ENCODE measurements around the gene DTNB. TPM values are rescaled to one million over a fixed set of nuclear protein-coding genes. Genes with fewer than 3 reads are reported as not detected.
"Not testable (repeated sequence)": the region's sequence is repeated elsewhere in the genome, so short reads cannot be mapped to it uniquely, and the experiment has no call there.

Gene DTNB
- polyA plus RNA-seq, 4 donors: 16.4 to 22.2 (median 18.7) TPM

DNA sequence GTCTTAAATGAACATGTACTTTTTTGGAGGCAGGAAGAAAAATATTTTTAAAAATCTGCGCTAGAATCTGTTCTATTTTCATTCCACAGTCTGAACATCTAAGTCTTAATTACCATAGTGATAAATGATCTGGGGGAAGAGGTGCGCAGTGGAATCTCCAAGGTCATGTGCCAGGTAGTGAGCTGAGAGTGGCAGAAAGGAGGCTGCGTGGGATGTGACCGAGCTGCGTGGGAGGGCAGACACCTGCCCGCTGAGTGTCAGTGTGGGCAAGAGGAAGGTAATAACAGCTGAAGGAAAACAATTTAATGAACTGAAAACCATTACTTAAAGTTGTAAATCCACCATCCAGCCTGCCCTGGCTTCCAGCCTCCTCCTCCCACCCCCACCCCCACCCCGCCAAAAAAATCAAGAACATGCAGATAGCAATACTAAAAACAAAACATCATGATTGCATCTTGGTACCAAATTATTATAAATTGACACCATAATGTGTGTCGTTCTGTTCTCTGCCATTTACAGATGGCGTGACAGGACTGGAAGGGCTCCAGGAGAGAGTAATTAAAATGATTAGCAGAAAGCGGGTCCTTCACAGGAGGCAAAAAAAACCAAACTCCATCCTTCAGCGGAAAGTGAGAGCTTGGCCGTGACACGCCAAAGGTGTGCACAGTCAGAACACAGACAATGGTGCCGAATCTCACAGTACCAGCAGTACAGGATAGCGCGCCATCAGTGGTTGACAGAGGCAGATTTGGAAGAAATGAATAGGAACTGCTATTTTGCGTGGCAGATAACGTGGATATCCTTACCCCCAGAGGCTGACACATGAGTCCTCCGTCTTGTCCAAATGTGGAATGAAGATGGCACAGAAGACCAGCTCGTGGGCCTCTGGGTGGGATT lies 11.4 kb upstream of the DTNB start:
- peak in 1 of 4 donors; percentile 37 for DNase-seq (ENCODE audit: low read depth in 4 of 4, low spot score in 3 of 4)

GRCh38 chr2:25682082-25682481 lies 8.7 kb upstream of the DTNB start:
- DNase-seq (ENCODE audit: low read depth in 4 of 4, low spot score in 3 of 4): no peak

DNA sequence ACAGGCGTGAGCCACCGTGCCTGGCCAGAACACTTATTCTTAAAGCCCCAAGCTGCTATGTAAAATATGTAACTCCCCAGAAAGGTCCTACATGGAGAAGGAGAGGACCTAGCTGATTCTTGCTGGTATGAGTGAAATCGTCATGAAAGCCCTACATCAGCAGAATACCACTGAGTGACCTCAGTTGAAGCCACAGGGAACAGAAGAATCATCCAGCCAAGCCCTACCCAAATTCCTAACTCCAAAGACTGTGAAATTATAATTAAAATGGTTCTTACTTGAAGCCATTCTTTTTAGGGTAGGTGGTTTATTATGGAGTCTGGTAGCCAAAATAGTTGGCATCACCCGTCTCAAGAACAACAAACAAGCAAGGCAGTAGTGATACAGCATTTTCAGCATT lies 4.5 kb upstream of the DTNB start:
- no peak for DNase-seq (ENCODE audit: low read depth in 4 of 4, low spot score in 3 of 4)

DNA sequence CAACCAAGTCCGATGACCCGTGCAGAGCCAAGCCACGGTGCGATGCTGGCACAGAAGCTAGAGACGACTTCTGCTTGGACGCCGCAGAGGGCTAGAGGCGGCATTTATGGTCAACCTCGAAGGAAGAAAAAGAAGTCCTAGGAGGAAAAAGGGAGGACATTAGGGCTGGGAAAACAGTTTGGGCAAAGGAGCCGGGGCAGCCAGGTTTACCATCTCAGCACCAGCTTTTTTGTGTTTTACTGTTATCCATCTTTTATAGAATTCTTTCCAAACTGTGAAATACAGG lies 643 bp upstream of the DTNB start:
- DNase-seq (ENCODE audit: low read depth in 4 of 4, low spot score in 3 of 4): no peak

- peak in 3 of 4 donors; percentile 22 to 34 (median 30) for DNase-seq (ENCODE audit: low read depth in 4 of 4, low spot score in 3 of 4)
Measured at GRCh38 chr2:25672494-25673299, 680 bp downstream of the DTNB start.

- no peak for DNase-seq (ENCODE audit: low read depth in 4 of 4, low spot score in 3 of 4)
Measured at GRCh38 chr2:25671622-25672021, 1.8 kb downstream of the DTNB start.

DNA sequence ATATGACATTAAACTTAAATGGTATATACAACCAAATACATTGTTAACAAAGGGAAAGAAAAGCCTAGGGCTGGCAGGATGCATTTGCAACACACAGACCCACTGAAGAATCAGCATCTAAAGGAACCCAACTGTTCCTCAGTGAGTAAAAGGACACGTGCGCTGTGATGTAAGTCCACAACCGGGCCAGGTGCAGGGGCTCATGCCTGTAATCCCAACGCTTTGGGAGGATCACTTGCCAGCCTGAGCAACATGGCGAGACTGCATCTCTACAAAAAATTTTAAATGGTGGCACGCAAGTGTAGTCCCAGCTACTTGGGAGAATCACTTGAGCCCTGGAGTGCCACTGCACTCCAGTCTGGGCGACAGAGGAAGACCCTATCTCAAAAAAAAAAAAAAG lies 3.9 kb downstream of the DTNB start:
- no peak for DNase-seq (ENCODE audit: low read depth in 4 of 4, low spot score in 3 of 4)

GRCh38 chr2:25666218-25666617 lies 7.2 kb downstream of the DTNB start:
- DNase-seq (ENCODE audit: low read depth in 4 of 4, low spot score in 3 of 4): no peak

GRCh38 chr2:25665429-25665828 lies 7.9 kb downstream of the DTNB start:
- DNase-seq (ENCODE audit: low read depth in 4 of 4, low spot score in 3 of 4): not testable (repeated sequence)

DNA sequence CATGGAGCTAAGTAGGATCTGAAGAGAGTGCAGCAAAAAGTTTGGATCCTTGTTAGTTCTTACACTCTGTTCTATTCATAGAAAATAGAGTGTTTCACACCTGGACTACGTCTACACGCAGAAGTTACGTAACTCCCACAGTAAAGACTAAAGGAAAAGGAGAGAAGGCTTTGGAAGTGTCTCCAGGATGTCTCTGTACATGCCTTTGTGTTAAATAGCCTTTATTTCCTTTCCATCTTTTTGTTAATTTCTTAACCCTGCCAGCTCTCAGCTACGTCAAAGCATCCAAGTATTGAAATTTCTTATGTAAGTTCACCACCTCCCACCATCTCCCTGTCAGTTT lies 8.4 kb downstream of the DTNB start:
- DNase-seq (ENCODE audit: low read depth in 4 of 4, low spot score in 3 of 4): no peak

GRCh38 chr2:25664183-25664964 lies 9.0 kb downstream of the DTNB start:
- DNase-seq (ENCODE audit: low read depth in 4 of 4, low spot score in 3 of 4): peak in 3 of 4 donors; percentile 61 to 70 (median 61)

DNA sequence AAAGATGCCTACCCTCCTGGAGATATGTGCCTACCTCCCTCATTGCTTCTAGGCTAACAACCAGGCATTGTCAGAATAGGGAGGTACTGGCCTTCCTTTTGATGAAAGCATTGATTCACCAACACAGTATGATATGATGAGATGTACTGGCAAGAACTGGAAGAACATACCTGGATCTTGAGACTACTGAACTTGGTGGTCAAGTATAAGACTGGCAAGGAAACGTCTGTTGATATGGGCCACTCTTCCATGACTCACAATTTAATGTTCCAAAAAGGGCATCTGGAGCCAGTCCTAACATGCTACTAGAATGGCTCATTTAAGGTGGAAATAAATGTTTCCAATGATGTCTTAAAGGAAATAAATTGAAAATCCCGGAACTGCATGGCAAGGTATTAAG lies 18.1 kb downstream of the DTNB start:
- no peak for DNase-seq (ENCODE audit: low read depth in 4 of 4, low spot score in 3 of 4)

GRCh38 chr2:25654801-25655200 lies 18.6 kb downstream of the DTNB start:
- DNase-seq (ENCODE audit: low read depth in 4 of 4, low spot score in 3 of 4): no peak

DNA sequence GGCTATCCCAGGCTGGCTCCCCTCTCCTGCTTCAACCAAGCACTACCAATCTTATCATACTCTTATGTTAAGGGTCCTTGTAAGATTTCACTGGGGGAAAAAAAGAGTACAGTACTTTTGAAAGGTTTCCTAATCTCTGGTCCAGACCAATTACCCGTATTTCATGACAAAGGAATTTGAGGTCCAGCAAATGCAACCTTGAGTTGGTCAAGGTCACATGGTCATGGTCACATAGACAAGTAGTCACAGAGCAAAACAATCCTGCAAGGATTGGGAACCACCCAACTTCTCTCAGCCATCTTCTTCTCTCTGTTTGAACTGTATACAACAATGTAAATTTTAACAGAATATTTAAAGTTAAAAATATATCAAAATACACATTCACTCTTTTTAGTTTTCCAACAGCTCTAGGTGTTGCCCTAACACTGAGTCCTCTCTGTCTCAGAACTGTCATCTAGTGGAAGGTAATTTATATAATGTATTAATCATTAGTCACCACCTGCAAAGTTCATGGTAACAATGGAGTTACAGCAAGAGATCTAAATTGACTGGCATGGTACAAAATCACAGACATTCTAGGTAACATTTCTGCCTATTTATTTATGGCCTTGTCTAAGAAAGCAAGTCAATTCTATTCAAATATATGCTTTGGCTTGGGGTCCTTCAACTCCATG lies 21.5 kb downstream of the DTNB start:
- no peak for DNase-seq (ENCODE audit: low read depth in 4 of 4, low spot score in 3 of 4)

GRCh38 chr2:25651066-25651465 lies 22.3 kb downstream of the DTNB start:
- no peak for DNase-seq (ENCODE audit: low read depth in 4 of 4, low spot score in 3 of 4)

DNA sequence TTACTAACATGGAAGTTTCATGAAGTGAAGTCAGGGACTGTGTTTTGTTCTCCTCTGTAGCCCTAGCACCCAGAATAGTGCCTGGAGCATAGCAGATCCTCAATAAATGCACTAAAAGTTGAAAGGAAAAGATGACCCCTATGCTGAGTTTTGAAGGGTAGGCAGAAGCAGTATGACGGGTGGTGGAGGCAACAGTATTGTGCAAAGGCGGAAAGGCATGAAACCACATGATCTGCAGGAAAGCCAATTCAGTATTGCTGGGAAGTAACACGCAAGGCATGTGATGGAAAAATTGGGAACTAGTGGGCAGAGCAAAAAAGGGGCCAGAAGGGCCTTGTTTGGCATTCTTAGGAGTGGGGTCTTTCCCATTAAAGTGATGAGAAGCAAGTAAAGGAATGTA lies 23.1 kb downstream of the DTNB start:
- no peak for DNase-seq (ENCODE audit: low read depth in 4 of 4, low spot score in 3 of 4)

DNA sequence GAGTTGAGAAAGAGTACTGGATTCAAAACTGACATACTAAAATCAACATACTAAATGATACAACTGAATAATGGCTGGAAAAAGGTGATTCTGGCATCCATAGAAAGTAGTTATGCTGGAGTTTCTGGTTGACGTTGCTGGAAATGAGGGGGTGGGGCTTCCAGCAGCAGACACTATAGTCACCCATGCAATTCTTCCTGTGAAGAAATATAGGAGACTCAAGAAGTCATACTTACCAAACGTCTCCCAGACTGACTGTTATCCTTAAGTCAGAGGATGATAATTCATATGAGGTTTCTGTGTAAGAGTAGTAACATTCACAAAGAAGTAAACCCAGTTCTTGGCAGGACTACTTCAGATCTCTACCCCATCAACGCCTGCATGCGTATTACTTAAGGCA lies 23.6 kb downstream of the DTNB start:
- no peak for DNase-seq (ENCODE audit: low read depth in 4 of 4, low spot score in 3 of 4)

- DNase-seq (ENCODE audit: low read depth in 4 of 4, low spot score in 3 of 4): no peak
Measured at GRCh38 chr2:25642298-25642697, 31.1 kb downstream of the DTNB start.

DNA sequence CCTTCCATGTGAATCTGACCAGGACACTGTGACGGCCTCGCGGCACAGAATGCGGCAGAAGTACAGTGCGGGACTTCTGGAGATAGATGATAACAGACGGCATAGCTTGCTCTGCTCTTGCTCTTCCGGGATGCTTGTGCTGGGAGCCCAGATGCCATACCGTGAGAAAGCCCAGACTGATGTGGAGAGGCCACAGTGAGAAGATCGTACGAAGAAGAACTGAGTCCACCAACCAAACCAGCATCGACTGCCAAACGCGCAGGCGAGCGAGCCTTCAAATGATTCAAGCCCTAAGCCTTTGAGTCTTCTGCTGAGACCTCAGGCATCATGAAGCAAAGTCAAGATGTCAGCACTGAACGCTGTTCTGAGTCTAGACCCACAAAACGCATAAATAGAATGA lies 33.7 kb downstream of the DTNB start:
- no peak for DNase-seq (ENCODE audit: low read depth in 4 of 4, low spot score in 3 of 4)

DNA sequence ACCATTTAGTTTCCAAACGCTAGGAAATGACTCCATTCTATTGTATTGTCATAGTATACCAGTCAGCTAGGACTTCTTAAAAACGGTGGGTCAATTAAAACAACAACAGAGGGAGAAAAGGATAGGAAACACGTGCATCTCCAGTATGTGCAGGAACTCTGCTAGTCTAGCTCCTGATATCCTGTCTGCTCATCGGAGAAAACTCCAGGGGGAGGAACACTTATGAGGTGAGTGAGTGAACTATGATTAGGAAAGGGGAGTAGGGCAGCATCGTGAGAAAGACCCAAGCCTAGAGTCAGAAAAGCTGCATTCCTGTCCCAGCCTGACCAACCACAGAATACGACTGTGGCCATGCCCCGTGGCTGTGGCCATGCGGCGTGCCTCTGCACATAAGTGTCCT lies 34.2 kb downstream of the DTNB start:
- no peak for DNase-seq (ENCODE audit: low read depth in 4 of 4, low spot score in 3 of 4)

GRCh38 chr2:25635797-25636196 lies 37.6 kb downstream of the DTNB start:
- DNase-seq (ENCODE audit: low read depth in 4 of 4, low spot score in 3 of 4): no peak

All from right renal pelvis (tissue), 4 donors.